ENCODE data around the gene GOLGA8M.
"Not testable (repeated sequence)": the region's sequence is repeated elsewhere in the genome, so short reads cannot be mapped to it uniquely, and the experiment has no call there.

GOLGA8M gene

GRCh38 chr15:28655329-28656017, 56.7 kb downstream of the GOLGA8M start:
- not testable (repeated sequence) for DNase-seq

DNA sequence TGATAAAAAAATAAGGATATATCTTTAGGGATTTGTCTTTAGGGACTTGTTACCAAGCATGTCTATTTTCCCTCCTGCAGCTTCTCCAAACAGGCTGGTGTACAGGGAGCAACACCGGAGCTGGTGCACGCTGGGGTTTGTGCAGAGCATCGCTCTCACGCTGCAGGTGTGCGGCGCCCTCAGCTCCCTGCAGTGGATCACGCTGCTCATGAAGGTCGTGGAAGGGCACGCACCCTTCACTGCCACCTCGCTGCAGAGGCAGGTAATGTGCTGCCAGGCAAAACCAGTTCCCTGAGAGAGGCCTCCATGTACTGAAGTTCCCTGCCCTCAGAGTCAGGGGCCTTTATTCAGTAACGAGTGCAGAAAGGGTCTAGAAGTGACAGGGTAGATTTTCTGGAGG, 58.0 kb downstream of the GOLGA8M start:
- DNase-seq = not testable (repeated sequence)

DNA sequence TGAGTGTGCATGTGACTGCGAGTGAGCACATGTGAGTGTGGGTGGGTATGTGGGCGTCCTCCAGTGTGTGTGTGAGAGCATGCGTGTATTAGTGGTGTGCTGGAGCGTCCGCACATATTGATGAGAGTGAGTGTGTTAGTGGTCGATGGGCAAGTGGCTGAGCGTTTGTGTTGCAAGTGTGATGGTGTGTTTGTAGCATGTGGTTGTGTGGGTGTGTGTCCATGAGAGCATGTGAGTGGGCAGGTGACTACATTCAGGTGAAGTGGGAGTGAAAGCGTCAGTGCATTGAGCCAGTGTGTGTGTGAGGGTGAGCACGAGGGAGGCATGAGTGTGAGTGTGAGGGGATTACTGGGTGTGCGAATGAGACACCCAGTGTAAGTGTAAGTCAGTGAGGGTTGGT, 59.7 kb downstream of the GOLGA8M start:
- DNase-seq = not testable (repeated sequence)

Data from CD4-positive, alpha-beta T cell treated with Interleukin-17A for 4 hours (primary cell).